SK-N-SH treated with all-trans-retinoic acid at 6 μM for 48 hours (cell line): Measurements from ENCODE around the gene HNF1A.

ENCODE experiments used
- BACH2 ChIP-seq: fragments of 250-450 bp; sonication (Bioruptor Pico); IDR thresholded peaks from 2 replicates; pipeline ENCODE4 v1.9.0; 2021; ENCODE audit warnings: mild to moderate bottlenecking, borderline replicate concordance
- ESRRG ChIP-seq: fragments of 250-450 bp; sonication (Bioruptor Pico); IDR thresholded peaks from 2 replicates; pipeline ENCODE4 v1.6.1; 2021; ENCODE audit warnings: mild to moderate bottlenecking
- OSR1 ChIP-seq: fragments of 250-450 bp; sonication (Bioruptor Pico); IDR thresholded peaks from 2 replicates; pipeline ENCODE4 v1.8.0; 2022; ENCODE audit warnings: moderate library complexity, mild to moderate bottlenecking, inconsistent platforms
- ZFP30 ChIP-seq: fragments of 450-650 bp; formaldehyde crosslinking; IDR thresholded peaks from 2 replicates; pipeline ENCODE4 v1.5.0; 2022; ENCODE audit warnings: mild to moderate bottlenecking, moderate library complexity
- TF ChIP-seq, protein P1 (sequence below): fragments of 250-450 bp; sonication (Bioruptor Pico); IDR thresholded peaks from 2 replicates; pipeline ENCODE4 v1.5.1; 2021; ENCODE audit warnings: mild to moderate bottlenecking, moderate library complexity
- TF ChIP-seq, protein P2 (sequence below): fragments of 250-450 bp; sonication (Bioruptor Pico); IDR thresholded peaks from 2 replicates; pipeline ENCODE4 v1.8.0; 2020; ENCODE audit warnings: mild to moderate bottlenecking, moderate library complexity, borderline replicate concordance
- TF ChIP-seq, protein P3 (sequence below): fragments of 250-450 bp; sonication (Bioruptor Pico); IDR thresholded peaks from 2 replicates; pipeline ENCODE4 v1.5.1; 2020; ENCODE audit warnings: low read depth, mild to moderate bottlenecking, moderate library complexity

DNA sequence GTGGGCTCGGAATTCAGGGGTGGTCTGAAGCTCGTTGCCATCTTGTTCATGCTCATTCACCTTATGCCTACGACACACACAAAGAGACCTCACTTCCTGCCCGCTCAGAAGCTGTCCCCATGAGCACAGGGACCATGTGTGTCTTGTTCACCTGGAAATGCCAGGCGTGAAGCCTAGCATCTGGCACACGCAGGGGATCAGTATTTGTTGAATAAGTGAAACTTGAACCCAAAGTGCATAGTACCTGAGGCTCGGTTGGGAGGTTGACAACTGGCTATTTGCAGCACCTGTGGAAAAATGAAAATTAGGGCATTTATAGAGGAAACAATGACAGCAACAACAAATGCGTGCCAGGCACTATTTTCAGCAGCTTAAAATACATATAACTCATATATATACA lies 32.5 kb downstream of the HNF1A start:
- no peak for TF ChIP-seq OSR1 (CRISPR knock-in tag)
- TF ChIP-seq ZFP30 (CRISPR knock-in tag): no peak
- no peak for TF ChIP-seq BACH2 (CRISPR knock-in tag)
- TF ChIP-seq, protein P1, sequence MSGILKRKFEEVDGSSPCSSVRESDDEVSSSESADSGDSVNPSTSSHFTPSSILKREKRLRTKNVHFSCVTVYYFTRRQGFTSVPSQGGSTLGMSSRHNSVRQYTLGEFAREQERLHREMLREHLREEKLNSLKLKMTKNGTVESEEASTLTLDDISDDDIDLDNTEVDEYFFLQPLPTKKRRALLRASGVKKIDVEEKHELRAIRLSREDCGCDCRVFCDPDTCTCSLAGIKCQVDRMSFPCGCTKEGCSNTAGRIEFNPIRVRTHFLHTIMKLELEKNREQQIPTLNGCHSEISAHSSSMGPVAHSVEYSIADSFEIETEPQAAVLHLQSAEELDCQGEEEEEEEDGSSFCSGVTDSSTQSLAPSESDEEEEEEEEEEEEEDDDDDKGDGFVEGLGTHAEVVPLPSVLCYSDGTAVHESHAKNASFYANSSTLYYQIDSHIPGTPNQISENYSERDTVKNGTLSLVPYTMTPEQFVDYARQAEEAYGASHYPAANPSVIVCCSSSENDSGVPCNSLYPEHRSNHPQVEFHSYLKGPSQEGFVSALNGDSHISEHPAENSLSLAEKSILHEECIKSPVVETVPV (CRISPR knock-in tag): no peak
- TF ChIP-seq, protein P2, sequence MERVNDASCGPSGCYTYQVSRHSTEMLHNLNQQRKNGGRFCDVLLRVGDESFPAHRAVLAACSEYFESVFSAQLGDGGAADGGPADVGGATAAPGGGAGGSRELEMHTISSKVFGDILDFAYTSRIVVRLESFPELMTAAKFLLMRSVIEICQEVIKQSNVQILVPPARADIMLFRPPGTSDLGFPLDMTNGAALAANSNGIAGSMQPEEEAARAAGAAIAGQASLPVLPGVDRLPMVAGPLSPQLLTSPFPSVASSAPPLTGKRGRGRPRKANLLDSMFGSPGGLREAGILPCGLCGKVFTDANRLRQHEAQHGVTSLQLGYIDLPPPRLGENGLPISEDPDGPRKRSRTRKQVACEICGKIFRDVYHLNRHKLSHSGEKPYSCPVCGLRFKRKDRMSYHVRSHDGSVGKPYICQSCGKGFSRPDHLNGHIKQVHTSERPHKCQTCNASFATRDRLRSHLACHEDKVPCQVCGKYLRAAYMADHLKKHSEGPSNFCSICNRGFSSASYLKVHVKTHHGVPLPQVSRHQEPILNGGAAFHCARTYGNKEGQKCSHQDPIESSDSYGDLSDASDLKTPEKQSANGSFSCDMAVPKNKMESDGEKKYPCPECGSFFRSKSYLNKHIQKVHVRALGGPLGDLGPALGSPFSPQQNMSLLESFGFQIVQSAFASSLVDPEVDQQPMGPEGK: no peak
- TF ChIP-seq, protein P3, sequence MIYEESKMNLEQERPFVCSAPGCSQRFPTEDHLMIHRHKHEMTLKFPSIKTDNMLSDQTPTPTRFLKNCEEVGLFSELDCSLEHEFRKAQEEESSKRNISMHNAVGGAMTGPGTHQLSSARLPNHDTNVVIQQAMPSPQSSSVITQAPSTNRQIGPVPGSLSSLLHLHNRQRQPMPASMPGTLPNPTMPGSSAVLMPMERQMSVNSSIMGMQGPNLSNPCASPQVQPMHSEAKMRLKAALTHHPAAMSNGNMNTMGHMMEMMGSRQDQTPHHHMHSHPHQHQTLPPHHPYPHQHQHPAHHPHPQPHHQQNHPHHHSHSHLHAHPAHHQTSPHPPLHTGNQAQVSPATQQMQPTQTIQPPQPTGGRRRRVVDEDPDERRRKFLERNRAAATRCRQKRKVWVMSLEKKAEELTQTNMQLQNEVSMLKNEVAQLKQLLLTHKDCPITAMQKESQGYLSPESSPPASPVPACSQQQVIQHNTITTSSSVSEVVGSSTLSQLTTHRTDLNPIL (CRISPR knock-in tag): no peak
- TF ChIP-seq ESRRG (CRISPR knock-in tag): no peak
